Mesenchymal stem cell (in vitro differentiated cells and primary cell): ENCODE results near the gene GALM.
A peak's percentile ranks its signal among the peaks of the same experiment; 100 is the strongest.
"Not testable (repeated sequence)": the region's sequence is repeated elsewhere in the genome, so short reads cannot be mapped to it uniquely, and the experiment has no call there.

Experiments
- DNase-seq: peaks from one replicate; pipeline ENCODE4 v3.0.0-alpha.2; 2013
- H2AFZ ChIP-seq: one replicate; pipeline ENCODE4 v1.6.1; 2013; ENCODE audit warnings: low read depth, mild to moderate bottlenecking, control low read depth, inconsistent platforms, low read length, moderate library complexity
- H2AK5ac ChIP-seq: 2 replicates; pipeline ENCODE4 v1.6.1; 2013; ENCODE audit warnings: low read length, moderate library complexity, mild to moderate bottlenecking, inconsistent platforms; ENCODE audit not compliant: severe bottlenecking
- H2BK120ac ChIP-seq: one replicate; pipeline ENCODE4 v1.6.1; 2013; ENCODE audit warnings: low read depth, mild to moderate bottlenecking, inconsistent platforms, low read length, moderate library complexity
- H2BK12ac ChIP-seq, 2 experiments: one replicate each; pipeline ENCODE4 v1.6.1; 2013; ENCODE audit warnings: inconsistent platforms in 2 of 2, low read length in 2 of 2, mild to moderate bottlenecking in 2 of 2, moderate library complexity in 2 of 2, control low read depth in 1 of 2
- H2BK15ac ChIP-seq: one replicate; pipeline ENCODE4 v1.6.1; 2013; ENCODE audit warnings: mild to moderate bottlenecking, low read depth, inconsistent platforms; ENCODE audit not compliant: poor library complexity, severe bottlenecking
- H2BK5ac ChIP-seq: 2 replicates; pipeline ENCODE4 v1.6.1; 2013; ENCODE audit warnings: low read depth, mild to moderate bottlenecking, low read length, control low read depth, inconsistent platforms; ENCODE audit not compliant: poor library complexity, severe bottlenecking
- H3K14ac ChIP-seq, 2 experiments: one replicate each; pipeline ENCODE4 v1.6.1; 2013; ENCODE audit warnings: inconsistent platforms in 2 of 2, low read length in 2 of 2, control low read depth in 1 of 2, mild to moderate bottlenecking in 1 of 2, moderate library complexity in 1 of 2
- H3K18ac ChIP-seq, 2 experiments: one replicate each; pipeline ENCODE4 v1.6.1; 2013; ENCODE audit warnings: inconsistent platforms in 2 of 2, low read length in 2 of 2, control low read depth in 1 of 2, low read depth in 1 of 2, mild to moderate bottlenecking in 1 of 2
- H3K23ac ChIP-seq, 2 experiments: one replicate each; pipeline ENCODE4 v1.6.1; 2013; ENCODE audit warnings: inconsistent platforms in 2 of 2, low read length in 2 of 2, mild to moderate bottlenecking in 2 of 2, moderate library complexity in 2 of 2, control low read depth in 1 of 2
- H3K27ac ChIP-seq: 2 replicates; pipeline ENCODE4 v1.5.1; 2013; ENCODE audit warnings: mild to moderate bottlenecking, moderate library complexity, low read length, control low read depth, inconsistent platforms; ENCODE audit not compliant: poor library complexity, severe bottlenecking
- H3K27me3 ChIP-seq, 2 experiments: 2 replicates each; pipeline versions ENCODE4 v1.6.1 to v1.7.0; 2013; ENCODE audit warnings: low read length in 2 of 2, mild to moderate bottlenecking in 2 of 2, moderate library complexity in 2 of 2, control low read depth in 1 of 2, inconsistent platforms in 1 of 2; ENCODE audit not compliant: control insufficient read depth in 1 of 2, insufficient read depth in 1 of 2
- H3K36me3 ChIP-seq, 2 experiments: 2 replicates each; pipeline versions ENCODE4 v1.6.1 to v1.7.0; 2013; ENCODE audit warnings: low read length in 2 of 2, control low read depth in 1 of 2, inconsistent platforms in 1 of 2, low read depth in 1 of 2, mild to moderate bottlenecking in 1 of 2; ENCODE audit not compliant: insufficient read depth in 2 of 2, control insufficient read depth in 1 of 2
- H3K4ac ChIP-seq, 2 experiments: one replicate each; pipeline ENCODE4 v1.6.1; 2013; ENCODE audit warnings: inconsistent platforms in 2 of 2, low read length in 2 of 2, mild to moderate bottlenecking in 2 of 2, moderate library complexity in 2 of 2, control low read depth in 1 of 2, low read depth in 1 of 2
- H3K4me1 ChIP-seq: 2 replicates; pipeline ENCODE4 v1.6.1; 2013; ENCODE audit warnings: low read depth, low read length, control low read depth; ENCODE audit not compliant: control insufficient read depth, insufficient read depth
- H3K4me2 ChIP-seq: 2 replicates; pipeline ENCODE4 v1.6.1; 2013; ENCODE audit warnings: low read length, mild to moderate bottlenecking, inconsistent platforms; ENCODE audit not compliant: poor library complexity, severe bottlenecking
- H3K4me3 ChIP-seq, 2 experiments: 2 replicates each; pipeline versions ENCODE4 v1.5.1 to v1.7.0; 2013; ENCODE audit warnings: low read length in 2 of 2, mild to moderate bottlenecking in 2 of 2, control low read depth in 1 of 2, low read depth in 1 of 2; ENCODE audit not compliant: insufficient read depth in 1 of 2
- H3K79me1 ChIP-seq: replicated peaks from 2 replicates; pipeline ENCODE4 v1.6.1; 2013; ENCODE audit warnings: mild to moderate bottlenecking, control low read depth, low read length, inconsistent platforms; ENCODE audit not compliant: poor library complexity, severe bottlenecking
- H3K9ac ChIP-seq: 2 replicates; pipeline ENCODE4 v1.7.0; 2013; ENCODE audit warnings: mild to moderate bottlenecking, low read length, moderate library complexity
- H3K9me3 ChIP-seq: 2 replicates; pipeline ENCODE4 v1.7.0; 2013; ENCODE audit warnings: mild to moderate bottlenecking, low read length; ENCODE audit not compliant: control insufficient read depth
- H4K8ac ChIP-seq: one replicate; pipeline ENCODE4 v1.6.1; 2013; ENCODE audit warnings: inconsistent platforms, mild to moderate bottlenecking, low read length, moderate library complexity
- H4K91ac ChIP-seq: one replicate; pipeline ENCODE4 v1.6.1; 2013; ENCODE audit warnings: mild to moderate bottlenecking, low read length, inconsistent platforms
- WGBS: methylation state at CpG from one replicate; pipeline ENCODE4 v1.1.7; 2013; ENCODE audit warnings: mixed read lengths; 5-methylcytosine and 5-hydroxymethylcytosine counted together

Gene GALM

GRCh38 chr2:38643021-38643671, 22.8 kb upstream of the GALM start:
- Histone ChIP-seq H4K91ac (no peak overlapping the region), H3K18ac (no peak overlapping the region), H4K8ac (no peak overlapping the region), H3K4me2 (no peak overlapping the region), H2BK12ac (no peak overlapping the region), H2BK15ac (no peak overlapping the region), H2AFZ (no peak overlapping the region), H3K4ac (no peak overlapping the region), H3K36me3 (no peaks in the 10 kb centered on the region), H3K27me3 (peaks cover 0 to 4% of the 10 kb centered on the region in 2 experiments), H3K9me3 (no peaks in the 10 kb centered on the region), H3K27ac (no peak overlapping the region), H3K9ac (no peak overlapping the region), H2BK120ac (no peak overlapping the region), H2AK5ac (no peak overlapping the region), H3K23ac (no peak overlapping the region), H3K14ac (no peak overlapping the region), H3K4me3 (no peak overlapping the region), H3K4me1 (no peaks in the 10 kb centered on the region), H3K79me1 (no peaks in the 10 kb centered on the region), H2BK5ac (no peak overlapping the region)
- WGBS = 97% methylated on average over 38 of the region's 45 CpGs
- DNase-seq = no peak

- not testable (repeated sequence) for H2BK12ac ChIP-seq, H4K91ac ChIP-seq, H3K79me1 ChIP-seq, H3K9me3 ChIP-seq, DNase-seq, H3K27ac ChIP-seq, H2BK15ac ChIP-seq, H3K18ac ChIP-seq, H2BK5ac ChIP-seq, H3K14ac ChIP-seq, H2AFZ ChIP-seq, H4K8ac ChIP-seq, H3K4ac ChIP-seq, H3K36me3 ChIP-seq, H2AK5ac ChIP-seq, H3K4me2 ChIP-seq, H3K4me1 ChIP-seq, H3K9ac ChIP-seq, H3K23ac ChIP-seq, H3K27me3 ChIP-seq, H3K4me3 ChIP-seq, H2BK120ac ChIP-seq
- 93% methylated on average over 5 of the region's 16 CpGs for WGBS
These were observed 22.0 kb upstream of the GALM start for GRCh38 chr2:38643683-38644511.

- no peak overlapping the region for H2BK12ac ChIP-seq
- peak overlapping the region in 1 of 2 experiments; percentile 53 for H3K14ac ChIP-seq
- H3K36me3 ChIP-seq = no peaks in the 10 kb centered on the region
- H2BK5ac ChIP-seq = no peak overlapping the region
- DNase-seq = no peak
- no peak overlapping the region for H3K23ac ChIP-seq
- no peaks in the 10 kb centered on the region for H3K79me1 ChIP-seq
- H2BK120ac ChIP-seq = no peak overlapping the region
- H3K27me3 ChIP-seq = peaks cover 11 to 14% of the 10 kb centered on the region in 2 experiments
- no peaks in the 10 kb centered on the region for H3K9me3 ChIP-seq
- H3K18ac ChIP-seq = no peak overlapping the region
- H3K4me3 ChIP-seq = peak overlapping the region in 1 of 2 experiments; percentile 7
- no peak overlapping the region for H3K9ac ChIP-seq
- H4K91ac ChIP-seq = no peak overlapping the region
- 86% methylated on average over 6 of the region's 7 CpGs for WGBS
- no peak overlapping the region for H4K8ac ChIP-seq
- H2AFZ ChIP-seq = no peak overlapping the region
- no peak overlapping the region for H3K27ac ChIP-seq
- H2AK5ac ChIP-seq = no peak overlapping the region
- H2BK15ac ChIP-seq = no peak overlapping the region
- no peak overlapping the region for H3K4ac ChIP-seq
- H3K4me2 ChIP-seq = no peak overlapping the region
- no peaks in the 10 kb centered on the region for H3K4me1 ChIP-seq
These were observed 17.7 kb upstream of the GALM start for GRCh38 chr2:38648107-38648761.

- 92% methylated on average over 12 of the region's 12 CpGs for WGBS
- no peaks in the 10 kb centered on the region for H3K36me3 ChIP-seq
These were observed 16.7 kb upstream of the GALM start for GRCh38 chr2:38649176-38649728.

More at GRCh38 chr2:38649176-38649728, 16.7 kb upstream of the GALM start:
- Histone ChIP-seq H3K4me2 (no peak overlapping the region), H3K9ac (no peak overlapping the region), H3K9me3 (no peaks in the 10 kb centered on the region), H3K23ac (no peak overlapping the region), H2BK120ac (no peak overlapping the region), H4K8ac (no peak overlapping the region), H3K4ac (no peak overlapping the region), H2AK5ac (no peak overlapping the region), H2BK15ac (no peak overlapping the region), H3K27ac (no peak overlapping the region), H4K91ac (no peak overlapping the region), H3K27me3 (peaks cover 11 to 14% of the 10 kb centered on the region in 2 experiments), H2BK12ac (no peak overlapping the region), H2BK5ac (no peak overlapping the region), H3K4me1 (peaks cover 2% of the 10 kb centered on the region), H3K79me1 (no peaks in the 10 kb centered on the region), H3K18ac (no peak overlapping the region), H3K14ac (no peak overlapping the region), H3K4me3 (no peak overlapping the region), H2AFZ (no peak overlapping the region)
- no peak for DNase-seq
